ENCODE data around the gene LSM4. TPM values are rescaled to one million over a fixed set of nuclear protein-coding genes. Genes with fewer than 3 reads are reported as not detected.

The LSM4 gene
- total RNA-seq, 1 experiment from 2014 or later: 713 TPM

GRCh38 chr19:18264971-18265540, 57.8 kb downstream of the LSM4 start:
- Histone ChIP-seq H3F3A (ENCODE audit: low read length, unreplicated experiment) (no peaks in the 10 kb centered on the region), H3K27ac (ENCODE audit: low read length) (no peak overlapping the region), H3K4me2 (ENCODE audit: low read length) (no peak overlapping the region), H3K4me1 (ENCODE audit: insufficient read depth, low read length) (no peaks in the 10 kb centered on the region), H2AFZ (ENCODE audit: low read length) (no peak overlapping the region), H3K9ac (ENCODE audit: low read length) (no peak overlapping the region), H3K4me3 (ENCODE audit: low read length) (no peak overlapping the region), H3K79me2 (ENCODE audit: low read length) (no peaks in the 10 kb centered on the region), H4K20me1 (ENCODE audit: low read length) (no peaks in the 10 kb centered on the region), H3K9me2 (replicated peaks; ENCODE audit: low read length) (no peaks in the 10 kb centered on the region), H3K9me3 (ENCODE audit: low read length) (no peaks in the 10 kb centered on the region), H3K36me3 (ENCODE audit: low read depth, low read length) (no peaks in the 10 kb centered on the region), H3K27me3 (ENCODE audit: low read length) (no peaks in the 10 kb centered on the region)
- TF ChIP-seq CTCF (conservative IDR thresholded peaks at IDR 0.05; ENCODE audit: low read depth, low read length) (no peak), EZH2 (IDR thresholded peaks at IDR 0.05; ENCODE audit: low read length, unreplicated experiment) (no peak), EZH2phosphoT487 (IDR thresholded peaks at IDR 0.05; ENCODE audit: borderline replicate concordance, low read length) (no peak)
- ChIA-PET POLR2A (ENCODE audit: unreplicated experiment) (no interaction called here), CTCF (no interaction called here)
- no peak for DNase-seq
- ATAC-seq: no peak
- no TSS peak for BruUV-seq (replicated peaks)
- intact Hi-C loops (cut with micrococcal nuclease): no loop called here

- H3K4me3 ChIP-seq (ENCODE audit: low read length): no peak overlapping the region
- no peaks in the 10 kb centered on the region for H3K36me3 ChIP-seq (ENCODE audit: low read depth, low read length)
- no peak overlapping the region for H2AFZ ChIP-seq (ENCODE audit: low read length)
- no peaks in the 10 kb centered on the region for H4K20me1 ChIP-seq (ENCODE audit: low read length)
- no peak for ATAC-seq
- no peak for TF ChIP-seq EZH2phosphoT487 (IDR thresholded peaks at IDR 0.05; ENCODE audit: borderline replicate concordance, low read length)
- TF ChIP-seq CTCF (conservative IDR thresholded peaks at IDR 0.05; ENCODE audit: low read depth, low read length): no peak
- TF ChIP-seq EZH2 (IDR thresholded peaks at IDR 0.05; ENCODE audit: low read length, unreplicated experiment): no peak
- H3K4me2 ChIP-seq (ENCODE audit: low read length): no peak overlapping the region
- no peak overlapping the region for H3K9ac ChIP-seq (ENCODE audit: low read length)
- no peaks in the 10 kb centered on the region for H3K27me3 ChIP-seq (ENCODE audit: low read length)
- H3F3A ChIP-seq (ENCODE audit: low read length, unreplicated experiment): no peaks in the 10 kb centered on the region
- no TSS peak for BruUV-seq (replicated peaks)
- H3K4me1 ChIP-seq (ENCODE audit: insufficient read depth, low read length): no peaks in the 10 kb centered on the region
- no peaks in the 10 kb centered on the region for H3K9me2 ChIP-seq (replicated peaks; ENCODE audit: low read length)
- no peaks in the 10 kb centered on the region for H3K9me3 ChIP-seq (ENCODE audit: low read length)
- ChIA-PET CTCF (no interaction called here), POLR2A (ENCODE audit: unreplicated experiment) (no interaction called here)
- no peak for DNase-seq
- intact Hi-C loops (cut with micrococcal nuclease): no loop called here
- no peaks in the 10 kb centered on the region for H3K79me2 ChIP-seq (ENCODE audit: low read length)
- no peak overlapping the region for H3K27ac ChIP-seq (ENCODE audit: low read length)
Observed at GRCh38 chr19:18264137-18264854, 58.6 kb downstream of the LSM4 start.

Measured in PC-3 (cell line).